Measurements from ENCODE around the gene NPVF.
A peak's percentile ranks its signal among the peaks of the same experiment; 100 is the strongest.

NPVF gene

GRCh38 chr7:25234336-25234735 lies 6.0 kb upstream of the NPVF start:
- no peak for DNase-seq

- no peak for DNase-seq
These were observed 5.1 kb downstream of the NPVF start for GRCh38 chr7:25223206-25223605.

GRCh38 chr7:25222666-25223065 lies 5.6 kb downstream of the NPVF start:
- DNase-seq = no peak

GRCh38 chr7:25221009-25221408 lies 7.3 kb downstream of the NPVF start:
- no peak for DNase-seq

- DNase-seq = no peak
These were observed 10.1 kb downstream of the NPVF start for GRCh38 chr7:25218191-25218590.

GRCh38 chr7:25216837-25217236 lies 11.4 kb downstream of the NPVF start:
- DNase-seq = no peak

- DNase-seq = no peak
These were observed 12.5 kb downstream of the NPVF start for GRCh38 chr7:25215694-25216335.

GRCh38 chr7:25208525-25209221 lies 19.6 kb downstream of the NPVF start:
- no peak for DNase-seq

GRCh38 chr7:25207887-25208286 lies 20.4 kb downstream of the NPVF start:
- DNase-seq = no peak

- DNase-seq = no peak
These were observed 21.5 kb downstream of the NPVF start for GRCh38 chr7:25206765-25207164.

- DNase-seq = no peak
These were observed 32.0 kb downstream of the NPVF start for GRCh38 chr7:25196132-25196896.

GRCh38 chr7:25194036-25194435 lies 34.2 kb downstream of the NPVF start:
- no peak for DNase-seq

- no peak for DNase-seq
These were observed 36.2 kb downstream of the NPVF start for GRCh38 chr7:25192043-25192442.

- no peak for DNase-seq
These were observed 39.1 kb downstream of the NPVF start for GRCh38 chr7:25189197-25189596.

GRCh38 chr7:25187932-25188331 lies 40.4 kb downstream of the NPVF start:
- no peak for DNase-seq

GRCh38 chr7:25186436-25186835 lies 41.9 kb downstream of the NPVF start:
- DNase-seq = no peak

GRCh38 chr7:25181532-25181931 lies 46.8 kb downstream of the NPVF start:
- DNase-seq = no peak

GRCh38 chr7:25180946-25181345 lies 47.3 kb downstream of the NPVF start:
- DNase-seq = no peak

- no peak for DNase-seq
These were observed 47.7 kb downstream of the NPVF start for GRCh38 chr7:25180592-25180923.

GRCh38 chr7:25179771-25180591 lies 48.3 kb downstream of the NPVF start:
- DNase-seq = peak; percentile 97

GRCh38 chr7:25179325-25179724 lies 49.0 kb downstream of the NPVF start:
- no peak for DNase-seq

All from T-helper 9 cell (primary cell).